ENCODE data around the gene PAN3. TPM values are rescaled to one million over a fixed set of nuclear protein-coding genes. Genes with fewer than 3 reads are reported as not detected.

PAN3 gene
- total RNA-seq, 1 donor from 2014 or later, result 36.1 TPM

GRCh38 chr13:28246891-28247290 lies 108.5 kb downstream of the PAN3 start:
- no peak overlapping the region for H3K4me3 ChIP-seq
- peaks cover 6% of the 10 kb centered on the region for H3K4me1 ChIP-seq
- H3K27me3 ChIP-seq, result no peaks in the 10 kb centered on the region
- H3K9me3 ChIP-seq, result no peaks in the 10 kb centered on the region
- intact Hi-C loops (cut with DNase I), result no loop called here
- TF ChIP-seq CTCF (IDR thresholded peaks at IDR 0.05), result no peak
- TF ChIP-seq POLR2AphosphoS5 (IDR thresholded peaks at IDR 0.05; ENCODE audit: insufficient read depth in 1 of 2, low read depth in 1 of 2), result no peak
- peaks cover 0 to 6% of the 10 kb centered on the region in 2 donors for H3K36me3 ChIP-seq
- H3K27ac ChIP-seq, result no peak overlapping the region
- no peak for DNase-seq (ENCODE audit: extremely low spot score in 2 of 2)

GRCh38 chr13:28248080-28248479 lies 109.7 kb downstream of the PAN3 start:
- Histone ChIP-seq H3K36me3 (peaks cover 0 to 6% of the 10 kb centered on the region in 2 donors), H3K4me1 (peaks cover 6% of the 10 kb centered on the region), H3K27ac (no peak overlapping the region), H3K27me3 (no peaks in the 10 kb centered on the region), H3K4me3 (no peak overlapping the region), H3K9me3 (no peaks in the 10 kb centered on the region)
- intact Hi-C loops (cut with DNase I), result no loop called here
- no peak for DNase-seq (ENCODE audit: extremely low spot score in 2 of 2)
- no peak for TF ChIP-seq POLR2AphosphoS5 (IDR thresholded peaks at IDR 0.05; ENCODE audit: insufficient read depth in 1 of 2, low read depth in 1 of 2)
- no peak for TF ChIP-seq POLR2A (IDR thresholded peaks at IDR 0.05)
- no peak for TF ChIP-seq CTCF (IDR thresholded peaks at IDR 0.05)

- H3K27me3 ChIP-seq, result no peaks in the 10 kb centered on the region
- H3K27ac ChIP-seq, result no peak overlapping the region
- H3K4me1 ChIP-seq, result peaks cover 6% of the 10 kb centered on the region
- DNase-seq (ENCODE audit: extremely low spot score in 2 of 2), result no peak
- intact Hi-C loops (cut with DNase I), result no loop called here
- TF ChIP-seq POLR2A (IDR thresholded peaks at IDR 0.05) (no peak), POLR2AphosphoS5 (IDR thresholded peaks at IDR 0.05; ENCODE audit: insufficient read depth in 1 of 2, low read depth in 1 of 2) (no peak), CTCF (IDR thresholded peaks at IDR 0.05) (no peak)
- no peaks in the 10 kb centered on the region for H3K36me3 ChIP-seq
- H3K4me3 ChIP-seq, result no peak overlapping the region
- H3K9me3 ChIP-seq, result no peaks in the 10 kb centered on the region
These were observed 112.2 kb downstream of the PAN3 start for GRCh38 chr13:28250542-28250941.

- intact Hi-C loops (cut with DNase I), result no loop called here
- no peak overlapping the region for H3K27ac ChIP-seq
- no peaks in the 10 kb centered on the region for H3K27me3 ChIP-seq
- H3K4me3 ChIP-seq, result no peak overlapping the region
- H3K9me3 ChIP-seq, result no peaks in the 10 kb centered on the region
- peaks cover 6% of the 10 kb centered on the region for H3K4me1 ChIP-seq
- TF ChIP-seq CTCF (IDR thresholded peaks at IDR 0.05) (no peak), POLR2AphosphoS5 (IDR thresholded peaks at IDR 0.05; ENCODE audit: insufficient read depth in 1 of 2, low read depth in 1 of 2) (no peak)
- H3K36me3 ChIP-seq, result peaks cover 0 to 3% of the 10 kb centered on the region in 2 donors
- DNase-seq (ENCODE audit: extremely low spot score in 2 of 2), result no peak
These were observed 113.1 kb downstream of the PAN3 start for GRCh38 chr13:28251466-28251865.

- Histone ChIP-seq H3K9me3 (no peaks in the 10 kb centered on the region), H3K27me3 (no peaks in the 10 kb centered on the region), H3K4me3 (no peak overlapping the region), H3K36me3 (peaks cover 0 to 9% of the 10 kb centered on the region in 2 donors), H3K4me1 (peaks cover 6% of the 10 kb centered on the region), H3K27ac (no peak overlapping the region)
- TF ChIP-seq CTCF (IDR thresholded peaks at IDR 0.05), result no peak
- no peak for TF ChIP-seq POLR2AphosphoS5 (IDR thresholded peaks at IDR 0.05; ENCODE audit: insufficient read depth in 1 of 2, low read depth in 1 of 2)
- no peak for TF ChIP-seq POLR2A (IDR thresholded peaks at IDR 0.05)
- no peak for DNase-seq (ENCODE audit: extremely low spot score in 2 of 2)
- intact Hi-C loops (cut with DNase I), result no loop called here
These were observed 114.2 kb downstream of the PAN3 start for GRCh38 chr13:28252547-28252946.
